Measurements from ENCODE around the gene DENND1A.
"Not testable (repeated sequence)": the region's sequence is repeated elsewhere in the genome, so short reads cannot be mapped to it uniquely, and the experiment has no call there.

DENND1A gene

DNA sequence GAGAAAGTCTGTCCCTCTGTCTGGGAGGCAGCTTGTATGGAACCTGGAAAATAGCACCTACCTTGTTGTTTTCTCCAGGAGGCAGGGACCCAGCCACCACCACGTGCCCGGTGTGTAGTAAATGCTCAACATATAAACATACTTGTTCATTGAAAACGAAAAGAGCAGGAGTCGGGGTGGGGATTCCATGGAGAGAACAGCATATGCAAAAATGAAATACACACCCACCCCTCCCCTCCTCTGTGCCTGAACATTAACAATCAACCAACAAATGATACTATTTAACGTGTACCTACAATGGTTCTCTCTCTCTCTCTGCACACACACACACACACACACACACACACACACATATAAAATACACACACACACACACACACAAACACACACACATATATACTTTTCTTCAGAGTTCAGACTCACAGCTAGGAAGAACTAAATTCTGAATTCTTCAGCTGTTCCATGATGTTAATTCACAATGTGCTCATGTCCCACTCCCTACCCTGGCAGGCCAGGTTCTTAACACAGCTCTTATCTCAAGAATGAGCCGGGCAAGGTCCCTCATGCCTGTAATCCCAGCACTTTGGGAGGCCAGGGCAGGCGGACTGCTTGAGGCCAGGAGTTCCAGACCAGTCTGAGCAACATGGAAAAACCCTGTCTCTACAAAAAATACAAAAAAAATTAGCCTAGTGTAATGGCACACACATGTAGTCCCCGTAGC, 16.3 kb upstream of the DENND1A start:
- no peak for DNase-seq (ENCODE audit: low read depth)

DNA sequence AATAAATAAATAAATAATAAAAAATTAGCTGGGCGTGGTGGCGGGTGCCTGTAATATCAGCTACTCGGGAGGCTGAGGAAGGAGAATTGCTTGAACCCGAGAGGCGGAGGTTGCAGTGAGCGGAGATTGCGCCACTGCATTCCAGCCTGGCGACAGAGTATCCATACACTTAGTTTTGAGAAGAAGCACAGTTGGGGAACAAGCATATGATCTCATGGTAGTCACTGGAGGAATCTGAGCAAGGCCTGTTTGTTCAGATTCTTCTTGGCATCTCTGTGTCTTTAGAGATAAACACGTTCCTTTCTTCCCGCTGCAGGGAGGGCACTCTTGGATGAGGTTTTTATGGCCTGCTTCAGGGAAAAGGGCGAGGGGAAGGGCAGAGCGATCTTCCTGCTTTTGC, 15.6 kb upstream of the DENND1A start:
- no peak for DNase-seq (ENCODE audit: low read depth)

DNA sequence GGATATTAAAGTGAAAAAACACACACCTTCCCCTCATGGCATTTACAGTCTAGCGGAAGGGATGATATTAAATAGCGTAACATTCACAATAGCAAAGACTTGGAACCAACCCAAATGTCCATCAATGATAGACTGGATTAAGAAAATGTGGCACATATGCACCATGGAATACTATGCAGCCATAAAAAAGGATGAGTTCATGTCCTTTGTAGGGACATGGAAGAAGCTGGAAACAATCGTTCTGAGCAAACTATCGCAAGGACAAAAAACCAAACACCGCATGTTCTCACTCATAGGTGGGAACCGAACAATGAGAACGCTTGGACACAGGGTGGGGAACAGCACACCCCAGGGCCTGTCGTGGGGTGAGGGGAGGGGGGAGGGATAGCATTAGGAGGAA, 14.5 kb upstream of the DENND1A start:
- not testable (repeated sequence) for DNase-seq (ENCODE audit: low read depth)

DNA sequence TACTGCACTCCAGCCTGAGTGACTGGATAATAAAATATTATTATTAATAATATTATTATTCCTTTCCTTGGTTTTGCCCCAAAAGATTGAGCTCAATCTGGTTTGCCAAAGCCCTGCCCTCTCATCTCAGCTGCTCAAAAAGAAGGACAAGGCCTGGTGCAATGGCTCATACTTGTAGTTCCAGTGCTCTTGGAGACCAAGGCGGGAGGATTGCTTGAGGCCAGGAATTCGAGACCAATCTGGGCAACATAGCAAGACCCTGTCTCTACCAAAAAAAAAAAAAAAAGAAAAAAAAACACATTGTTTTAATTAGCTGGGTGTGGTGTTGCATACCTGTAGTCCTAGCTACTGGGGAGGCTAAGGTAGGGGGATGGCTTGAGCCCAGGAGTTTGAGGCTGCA, 13.7 kb upstream of the DENND1A start:
- DNase-seq (ENCODE audit: low read depth): no peak

DNA sequence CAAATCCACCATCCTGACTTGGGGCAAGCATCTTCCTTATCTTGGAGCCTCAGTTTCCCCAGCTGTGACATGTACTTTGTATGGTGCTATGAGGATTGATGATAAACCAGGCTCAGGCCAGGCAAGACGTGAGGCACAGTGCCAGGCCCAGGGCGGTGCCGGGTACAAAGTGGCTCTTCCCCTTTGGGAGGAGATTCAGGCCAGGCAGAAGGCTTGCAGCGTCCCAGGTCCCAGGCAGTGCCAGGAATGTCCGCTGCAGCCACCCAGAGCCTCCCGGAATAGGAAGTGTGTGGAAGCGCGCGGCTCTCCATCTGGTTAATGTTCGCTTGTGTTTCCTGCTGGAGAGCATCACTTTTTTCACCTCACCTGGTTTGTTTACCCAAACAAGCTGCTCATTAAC, 12.6 kb upstream of the DENND1A start:
- DNase-seq (ENCODE audit: low read depth): no peak

DNA sequence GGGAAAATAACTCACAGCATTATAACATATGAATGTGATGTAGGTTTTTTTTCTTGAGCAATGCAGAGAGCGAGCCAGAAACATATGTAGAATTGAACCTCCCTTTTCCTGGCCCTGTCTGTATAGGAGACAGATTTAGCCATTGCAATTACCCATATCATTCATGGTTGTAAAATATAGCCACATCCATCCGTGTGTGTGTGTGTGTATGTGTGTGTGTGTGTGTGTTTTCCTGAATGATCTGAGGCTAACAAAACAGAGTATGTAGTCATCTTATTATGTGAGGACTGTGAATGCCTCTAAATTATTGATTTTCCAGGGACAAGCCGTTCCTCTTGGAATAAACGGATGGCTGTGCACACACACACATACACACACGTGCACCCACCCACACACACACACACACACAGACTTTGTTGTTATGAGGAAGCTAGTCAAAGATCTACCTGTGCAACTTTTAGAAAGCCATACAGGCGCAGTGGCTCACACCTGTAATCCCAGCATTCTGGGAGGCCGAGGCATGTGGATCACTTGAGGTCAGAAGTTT, 11.7 kb upstream of the DENND1A start:
- DNase-seq (ENCODE audit: low read depth): no peak

DNA sequence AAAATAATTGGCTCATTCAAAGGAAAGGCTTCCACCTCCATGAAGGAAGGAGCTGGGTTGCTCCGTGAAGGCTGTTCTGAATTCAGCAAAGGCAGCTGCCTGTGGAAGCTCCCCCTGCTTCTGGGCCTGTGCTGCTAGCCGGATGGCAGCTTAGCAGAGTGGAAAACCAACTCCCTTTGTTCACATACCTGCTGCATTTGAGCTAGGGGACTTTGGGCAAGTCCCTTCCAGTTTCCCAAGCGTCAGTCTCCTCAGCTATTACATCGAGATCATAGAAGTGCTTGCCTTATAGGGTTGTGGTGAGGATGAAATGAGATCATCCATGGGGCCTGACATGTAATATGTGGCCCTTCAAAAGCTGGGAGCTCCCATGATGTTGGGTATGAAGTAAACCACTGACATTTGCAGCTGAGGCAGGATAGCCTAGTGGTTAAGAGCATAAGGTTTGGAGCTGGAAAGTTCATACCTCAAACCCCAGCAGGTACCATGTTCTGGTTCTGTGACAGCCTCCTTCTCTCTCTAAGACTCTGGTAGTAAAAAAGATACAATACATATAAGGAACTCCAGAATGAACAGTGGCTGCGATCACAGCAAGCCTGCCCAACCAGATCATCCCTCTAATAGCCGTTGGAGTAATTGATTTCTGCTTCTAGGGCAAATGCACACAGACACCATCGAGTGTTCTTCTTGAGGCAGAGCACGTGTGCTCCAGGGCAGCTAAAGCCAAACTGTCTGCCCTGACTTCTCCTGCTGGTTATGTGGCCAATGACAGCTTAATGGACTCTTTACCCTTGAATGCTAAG, 11.0 kb upstream of the DENND1A start:
- DNase-seq (ENCODE audit: low read depth): no peak

DNA sequence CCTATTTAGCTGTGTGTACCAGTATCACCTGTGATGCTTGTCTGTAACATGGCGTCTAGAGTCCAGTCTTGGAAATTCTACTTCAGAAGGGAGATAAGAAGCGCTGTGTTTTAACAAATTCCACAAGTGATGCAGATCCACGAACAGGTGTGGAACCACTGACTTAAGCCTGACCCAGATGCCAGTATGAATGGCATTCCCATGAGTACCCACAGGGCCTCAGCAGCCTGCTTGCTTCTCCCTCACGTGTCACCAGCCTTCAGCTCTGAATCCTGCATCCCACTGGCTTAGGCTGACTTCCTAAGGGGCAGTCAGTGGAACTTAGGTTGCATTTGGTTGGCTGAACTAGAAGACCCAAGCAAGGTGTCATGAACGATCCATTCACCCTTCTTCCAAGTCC, 8.5 kb upstream of the DENND1A start:
- DNase-seq (ENCODE audit: low read depth): no peak

DNA sequence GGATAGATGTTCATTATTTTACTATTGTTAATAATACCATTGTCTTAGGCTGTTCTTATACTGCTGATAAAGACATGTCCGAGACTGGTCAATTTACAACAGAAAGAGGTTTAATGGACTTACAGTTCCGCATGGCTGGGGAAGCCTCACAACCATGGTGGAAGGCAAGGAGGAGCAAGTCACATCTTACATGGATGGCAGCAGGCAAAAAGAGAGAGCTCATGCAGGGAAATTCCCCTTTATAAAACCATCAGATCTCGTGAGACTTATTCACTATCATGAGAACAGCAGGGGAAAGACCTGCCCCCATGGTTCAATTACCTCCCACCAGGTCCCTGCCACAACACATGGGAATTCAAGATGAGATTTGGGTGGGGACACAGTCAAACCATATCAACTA, 6.6 kb upstream of the DENND1A start:
- not testable (repeated sequence) for DNase-seq (ENCODE audit: low read depth)

DNA sequence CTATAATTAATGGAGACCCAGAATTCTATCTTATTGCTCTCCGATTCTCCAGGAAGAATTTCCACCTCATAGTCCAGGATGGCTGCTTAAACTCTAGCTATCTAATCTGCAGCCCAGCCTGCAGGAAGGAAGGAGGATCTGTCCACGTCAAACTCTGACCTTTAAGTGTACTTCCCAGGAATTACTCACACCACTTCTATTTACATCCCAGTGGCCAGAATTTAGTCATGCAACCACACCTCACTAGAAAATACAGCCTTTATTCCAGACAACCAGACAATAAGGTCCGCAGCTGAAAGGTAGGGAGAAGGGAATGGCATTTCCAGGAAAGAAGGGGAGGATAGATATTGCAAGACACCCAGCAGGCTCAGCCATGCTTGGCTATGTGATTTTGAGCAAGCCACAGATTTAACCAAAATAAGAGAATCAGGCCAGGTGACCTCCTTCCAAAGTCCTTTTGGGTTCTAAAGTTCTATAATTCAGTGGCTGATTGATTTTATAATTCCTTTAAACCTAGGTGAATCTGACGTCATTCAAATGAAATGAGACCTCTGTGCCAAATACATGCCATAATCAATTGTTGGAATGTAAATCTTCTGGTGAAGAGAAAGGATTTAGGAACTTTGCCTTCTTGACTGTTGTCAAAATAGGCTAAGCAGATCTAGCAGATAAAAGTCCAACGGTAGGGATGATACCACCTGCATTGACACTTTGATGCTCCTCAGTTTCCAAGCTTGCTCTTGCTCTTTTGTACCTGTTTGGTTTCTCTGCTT, 3.7 kb upstream of the DENND1A start:
- DNase-seq (ENCODE audit: low read depth): no peak

DNA sequence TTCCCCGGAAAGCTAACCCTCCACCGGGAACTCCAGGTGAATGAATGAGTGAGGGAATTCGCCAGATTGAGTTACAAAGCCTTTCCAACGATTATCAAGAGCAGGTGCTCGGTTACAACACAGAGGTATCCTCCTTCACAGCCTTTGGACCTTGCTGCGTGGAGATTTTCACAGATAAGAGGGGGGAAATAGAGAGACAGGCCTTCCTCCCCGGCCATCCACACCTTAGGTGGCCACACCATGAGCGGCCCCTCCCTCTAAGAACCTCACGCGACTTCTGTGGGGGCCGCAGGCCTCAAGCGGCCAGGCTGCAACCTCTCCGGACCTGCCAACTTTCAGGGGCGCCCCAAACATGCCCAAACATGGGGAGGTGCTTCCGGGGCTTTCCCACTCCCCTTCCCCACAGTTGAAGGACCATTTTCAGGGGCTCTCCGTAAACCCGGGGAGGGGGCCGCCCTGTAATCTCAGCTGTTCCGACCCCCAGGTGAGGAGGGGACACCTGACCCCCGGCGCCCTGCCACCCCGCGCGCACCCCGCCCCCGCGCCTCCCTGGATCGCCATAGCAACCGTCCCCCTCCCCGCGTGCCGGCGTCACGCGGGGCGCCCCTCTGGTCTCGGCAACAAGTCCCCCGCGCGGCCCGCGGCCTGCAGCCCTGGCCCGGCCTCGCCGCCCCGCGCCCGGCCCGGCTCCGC, 603 bp downstream of the DENND1A start:
- DNase-seq (ENCODE audit: low read depth): no peak

DNA sequence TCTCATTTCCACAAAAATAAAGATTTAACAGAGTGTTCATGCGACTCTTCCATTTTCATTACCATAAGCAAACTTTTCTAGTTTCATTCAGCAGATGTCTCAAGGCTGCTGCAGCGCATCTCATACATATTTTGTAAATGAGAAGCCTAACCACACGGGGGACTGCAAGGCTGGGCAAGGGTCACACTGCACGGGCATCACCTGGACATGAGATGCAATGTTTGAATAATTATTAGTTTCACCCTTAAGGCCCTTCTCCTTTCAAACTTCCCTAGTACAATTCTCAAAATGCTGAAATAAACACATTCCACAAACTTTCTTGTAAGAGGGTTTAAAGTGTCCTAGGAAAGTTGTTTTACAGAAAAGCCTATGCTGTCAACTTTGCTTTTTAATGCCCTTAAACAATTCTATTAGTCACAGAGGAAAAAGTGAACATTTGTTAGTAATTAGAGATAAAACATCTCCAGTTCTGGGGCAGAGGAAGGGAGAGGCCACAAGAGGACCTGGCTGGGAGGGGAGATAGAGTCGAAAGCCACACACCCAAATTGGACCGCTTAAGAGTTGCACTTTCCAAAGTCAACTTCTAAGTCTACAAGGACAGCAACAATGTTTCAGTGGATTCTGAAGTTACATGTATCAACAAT, 1.3 kb downstream of the DENND1A start:
- peak; percentile 24 for DNase-seq (ENCODE audit: low read depth)

DNA sequence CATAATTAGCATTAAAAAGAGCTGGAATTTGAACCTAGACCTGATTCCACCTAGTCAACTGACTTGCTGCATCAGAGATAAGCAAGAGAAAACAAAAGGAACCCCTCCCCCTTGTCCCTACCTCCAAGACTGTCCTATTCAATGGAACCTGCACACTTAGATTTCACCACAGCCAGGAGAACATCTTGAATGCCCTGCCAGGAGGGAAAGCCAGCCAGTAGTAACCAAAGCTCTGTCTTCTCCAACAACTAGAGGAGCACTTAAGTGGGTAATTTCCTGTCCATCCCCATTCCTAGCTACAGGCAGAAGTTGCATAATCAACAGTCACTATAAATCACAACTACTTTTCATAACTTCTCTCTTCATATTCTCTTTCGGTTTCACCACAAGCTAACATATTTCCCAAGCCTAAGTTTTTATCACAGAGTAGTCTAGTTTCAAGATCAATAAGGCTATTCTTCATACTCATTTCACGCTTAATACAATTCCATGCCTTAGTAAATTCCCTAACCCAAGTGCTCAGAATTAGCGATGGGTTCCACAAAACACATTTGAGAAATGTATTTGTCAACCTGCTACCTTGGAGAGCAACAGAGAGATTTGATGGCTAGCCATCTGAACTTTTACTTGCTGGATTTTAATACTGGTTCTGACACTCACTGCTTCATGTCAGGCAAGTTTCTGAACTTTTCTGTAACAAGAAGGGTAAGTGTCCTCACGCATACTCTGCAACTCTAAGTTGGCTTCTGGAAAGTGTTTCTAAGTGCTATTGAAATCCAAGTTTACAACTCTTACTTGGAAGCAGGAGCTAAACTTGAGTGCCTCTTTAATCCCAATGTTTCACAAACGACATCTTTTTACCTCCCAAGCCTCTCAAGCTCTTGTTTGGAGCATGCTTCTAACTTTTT, 2.0 kb downstream of the DENND1A start:
- no peak for DNase-seq (ENCODE audit: low read depth)

DNA sequence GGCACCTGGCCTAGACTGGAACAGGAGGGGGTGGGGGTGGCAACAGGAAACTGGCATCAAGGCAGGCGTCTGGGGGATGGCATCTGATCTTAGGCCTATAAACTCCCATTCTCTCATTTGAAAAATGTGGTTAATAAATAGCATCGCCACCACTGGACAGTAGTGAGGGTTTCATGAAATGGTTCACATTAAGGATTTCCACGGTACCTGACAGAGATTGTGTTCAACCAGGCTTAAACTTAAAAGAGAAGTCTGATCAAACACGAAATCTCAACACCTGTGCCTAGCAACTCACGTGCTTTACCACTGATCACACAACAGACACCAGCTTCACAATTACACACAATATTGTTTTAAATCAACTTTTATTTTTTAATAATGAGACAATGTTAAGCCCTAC, 3.0 kb downstream of the DENND1A start:
- DNase-seq (ENCODE audit: low read depth): no peak

DNA sequence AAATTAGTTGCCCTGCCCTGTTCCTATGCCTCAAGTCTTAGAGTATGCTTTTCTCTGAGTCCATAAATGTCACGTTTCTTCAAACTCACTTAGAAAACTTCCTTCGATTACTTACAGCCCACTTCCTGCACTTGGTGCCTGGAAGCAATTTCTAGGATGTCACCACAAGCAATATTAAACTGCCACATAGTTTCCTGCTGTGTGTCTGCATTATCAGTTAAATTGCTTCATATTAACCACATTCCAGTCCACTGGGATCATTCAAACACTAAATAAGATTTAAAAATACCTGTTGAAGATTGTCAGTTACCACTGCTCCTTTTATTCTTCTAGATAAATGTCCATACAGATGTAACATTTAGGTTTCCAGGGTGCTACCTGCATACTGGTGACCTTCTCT, 4.1 kb downstream of the DENND1A start:
- no peak for DNase-seq (ENCODE audit: low read depth)

DNA sequence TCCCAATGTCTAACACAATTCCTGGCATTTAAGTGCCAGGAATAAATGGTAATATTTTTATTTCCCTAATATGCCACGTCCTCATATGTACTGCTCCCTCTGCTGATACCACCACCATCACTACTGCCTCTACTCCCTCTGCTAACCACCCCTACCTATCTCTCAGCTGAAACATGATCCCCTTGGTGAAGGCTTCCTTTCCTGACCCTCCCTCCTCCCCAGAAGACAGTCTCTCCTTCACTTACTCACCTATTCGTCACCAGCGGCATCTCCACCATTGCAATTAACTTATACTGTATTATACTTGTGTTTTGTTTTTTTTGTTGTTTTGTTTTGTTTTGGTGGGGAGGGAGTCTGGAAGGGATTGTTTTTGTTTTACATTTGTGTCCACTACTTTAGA, 4.8 kb downstream of the DENND1A start:
- DNase-seq (ENCODE audit: low read depth): no peak

DNA sequence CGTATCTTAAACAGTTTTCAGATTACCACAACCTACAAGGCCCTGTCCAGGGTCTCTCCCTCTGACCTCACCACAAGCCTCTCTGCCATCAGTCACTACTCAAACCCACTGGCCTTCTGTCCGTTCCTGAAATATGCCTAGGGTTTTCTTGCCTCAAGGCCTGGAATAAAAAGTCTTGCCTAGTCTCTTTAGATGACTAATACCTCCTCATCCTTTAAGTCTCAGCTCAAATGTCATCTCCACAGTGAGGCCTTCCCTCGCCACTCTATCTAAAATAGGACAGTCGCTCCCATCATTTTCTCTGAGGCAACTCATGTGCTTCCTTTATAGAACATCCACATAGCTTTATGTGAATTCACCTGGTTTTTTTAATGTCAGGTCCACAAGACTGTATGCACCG, 5.2 kb downstream of the DENND1A start:
- no peak for DNase-seq (ENCODE audit: low read depth)

DNA sequence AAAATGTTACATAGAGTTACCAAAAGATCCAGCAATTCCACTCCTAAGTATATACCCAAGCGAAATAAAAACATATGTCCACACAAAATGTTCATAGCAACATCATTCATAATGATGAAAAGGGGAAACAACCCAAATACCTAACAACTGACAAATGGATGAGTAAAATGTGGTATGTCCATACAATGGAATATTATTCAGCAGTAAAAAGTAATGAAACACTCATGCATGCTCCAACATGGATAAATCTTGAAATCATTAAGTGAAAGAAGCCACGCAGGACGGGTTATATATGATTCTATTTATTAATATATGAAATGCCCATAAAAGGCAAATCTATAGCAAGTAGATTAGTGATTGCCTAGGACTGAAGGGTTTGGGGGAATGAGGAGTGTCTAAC, 6.0 kb downstream of the DENND1A start:
- no peak for DNase-seq (ENCODE audit: low read depth)

DNA sequence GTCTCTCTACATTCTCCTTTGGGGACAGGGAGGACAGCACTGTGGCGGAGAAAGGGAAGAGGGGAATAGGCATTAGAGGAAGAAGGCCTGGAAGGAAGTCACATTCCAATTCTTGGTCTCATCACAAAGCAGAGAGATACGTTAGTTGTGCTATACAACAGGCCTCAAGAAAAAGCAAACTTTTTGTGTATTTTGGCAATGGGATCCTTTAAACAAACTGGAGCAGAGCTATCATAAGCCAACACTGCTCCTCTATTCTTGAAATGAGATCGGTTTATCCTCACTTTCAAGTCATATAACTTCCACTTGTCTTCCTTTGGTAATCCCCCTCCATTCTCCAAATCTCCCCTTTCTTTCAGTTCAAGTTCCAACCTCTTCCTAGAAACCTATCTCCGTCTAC, 6.5 kb downstream of the DENND1A start:
- DNase-seq (ENCODE audit: low read depth): no peak

DNA sequence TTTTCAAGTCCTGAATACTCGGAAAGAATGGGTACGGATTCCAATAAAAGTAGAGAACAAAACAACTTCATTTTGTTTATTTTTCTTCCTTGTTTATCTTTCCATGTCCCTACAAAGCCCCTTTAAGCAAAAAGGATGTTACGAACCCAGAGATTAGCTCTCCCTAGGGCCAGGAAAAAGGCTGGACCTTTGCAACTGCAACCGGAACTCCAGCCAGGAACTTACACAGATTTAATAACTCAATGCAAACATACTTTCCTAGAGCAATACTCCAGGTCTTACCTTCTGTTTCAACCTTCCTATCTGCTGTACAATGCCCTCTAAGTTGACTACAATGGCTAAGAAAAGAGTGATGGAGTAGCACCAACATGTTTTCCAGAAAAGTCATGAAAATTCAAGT, 7.0 kb downstream of the DENND1A start:
- no peak for DNase-seq (ENCODE audit: low read depth)

DNA sequence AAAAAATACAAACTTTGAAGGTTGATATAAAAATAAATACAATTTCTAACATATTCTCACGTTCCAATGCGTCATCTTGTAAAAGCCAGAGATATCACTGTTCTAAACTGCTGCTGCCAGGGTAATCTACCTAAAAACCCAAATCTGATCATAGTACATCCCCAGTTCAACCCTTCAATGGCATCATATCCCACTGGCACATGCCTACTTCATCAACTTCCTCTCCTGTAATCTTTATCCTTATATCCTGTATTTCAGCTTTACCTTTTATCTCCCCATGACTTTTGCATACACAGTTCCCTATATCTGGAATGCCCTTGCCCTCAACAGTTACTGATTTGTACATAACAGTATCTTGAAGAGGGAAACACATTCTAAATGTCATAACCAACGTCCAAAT, 7.5 kb downstream of the DENND1A start:
- no peak for DNase-seq (ENCODE audit: low read depth)

Measured in fibroblast of the conjunctiva (primary cell).